HG02981 (cell line): ENCODE results near the gene TRH.
"Not testable (repeated sequence)": the region's sequence is repeated elsewhere in the genome, so short reads cannot be mapped to it uniquely, and the experiment has no call there.

Experiments used
- ATAC-seq: cut with Tn5 transposase; IDR thresholded peaks from one replicate; pipeline ENCODE4 v1.9.1; 2021; ENCODE audit warnings: mild to moderate bottlenecking, moderate library complexity; ENCODE audit not compliant: unreplicated experiment

Gene TRH

DNA sequence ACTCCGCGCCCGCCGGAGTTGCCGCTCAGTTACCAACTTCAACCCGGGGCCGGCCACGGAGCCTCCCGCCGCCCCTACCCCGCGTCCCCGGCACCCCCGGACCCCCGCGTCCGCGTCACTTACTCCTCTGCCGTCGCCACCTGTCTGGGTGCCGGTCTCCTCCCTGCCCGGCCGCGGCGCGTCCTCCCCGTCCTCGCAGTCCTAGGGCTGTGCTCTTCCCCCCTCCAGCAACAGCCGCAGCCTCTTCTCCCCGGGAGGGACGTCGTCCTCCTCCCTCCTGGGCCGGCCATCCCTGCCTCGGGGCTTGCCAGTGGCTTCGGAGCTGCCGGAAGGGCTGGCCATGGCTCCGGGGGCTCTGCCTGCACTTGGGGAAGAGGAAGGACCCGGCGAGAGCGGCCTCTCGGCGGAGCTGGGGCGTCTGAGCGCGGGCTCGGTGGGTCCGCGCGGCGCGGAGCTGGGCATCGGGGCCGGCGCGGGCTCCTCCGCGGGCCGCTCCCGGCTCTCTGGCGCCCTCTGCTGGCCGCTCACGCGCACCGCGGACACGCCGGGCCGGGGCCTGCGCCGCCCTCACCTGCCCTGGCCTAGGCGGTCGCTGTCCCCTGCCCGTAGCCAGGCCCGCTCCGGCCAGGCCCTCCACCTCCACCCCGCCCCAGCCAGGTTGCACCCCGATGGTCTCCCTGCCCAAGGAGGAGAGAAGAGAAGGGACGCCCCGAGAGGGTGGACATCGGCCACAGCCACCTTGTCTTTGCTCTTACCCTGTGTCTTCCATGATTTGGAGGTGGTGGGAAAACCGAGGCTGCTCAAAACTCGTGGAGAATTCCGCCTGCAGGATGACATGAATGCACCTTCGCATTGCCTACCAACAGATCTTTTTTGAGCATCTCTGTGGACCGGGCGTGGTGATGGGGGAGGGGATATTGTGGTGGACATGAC, 28.4 kb downstream of the TRH start:
- not testable (repeated sequence) for ATAC-seq

DNA sequence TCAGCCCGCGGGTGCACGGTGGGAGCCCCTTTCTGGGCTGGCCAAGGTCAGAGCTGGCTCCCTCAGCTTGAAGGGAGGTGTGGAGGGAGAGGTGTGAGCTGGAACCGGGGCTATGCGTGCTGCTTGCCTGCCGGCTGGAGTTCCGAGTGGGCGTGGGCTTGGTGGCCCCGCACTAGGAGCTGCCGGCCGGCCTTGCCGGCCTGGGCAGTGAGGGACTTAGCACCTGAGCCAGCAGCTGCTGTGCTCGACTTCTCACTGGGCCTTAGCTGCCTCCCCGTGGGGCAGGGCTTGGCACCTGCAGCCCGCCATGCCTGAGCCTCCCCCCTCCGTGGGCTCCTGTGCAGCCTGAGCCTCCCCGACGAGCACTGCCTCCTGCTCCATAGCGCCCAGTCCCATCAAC, 36.0 kb downstream of the TRH start:
- no peak for ATAC-seq

DNA sequence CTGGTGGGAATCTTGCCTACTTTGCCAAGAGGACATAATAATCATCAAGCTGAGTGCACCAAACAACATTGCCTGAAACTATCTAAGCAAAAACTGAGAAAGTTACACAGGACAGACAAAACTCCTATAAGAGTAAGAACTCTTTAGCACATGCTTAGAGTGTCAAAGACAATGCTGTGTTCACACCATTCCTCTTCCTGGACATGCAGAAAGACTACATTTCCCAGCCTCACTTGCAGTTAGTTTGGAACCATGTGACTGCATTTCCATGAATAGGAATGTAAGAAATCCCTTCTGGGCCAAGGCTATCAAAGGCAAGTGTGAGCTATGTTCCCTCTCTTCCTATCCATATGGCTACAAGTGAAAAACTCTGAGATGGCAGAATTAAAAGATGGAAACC, 37.6 kb downstream of the TRH start:
- not testable (repeated sequence) for ATAC-seq

DNA sequence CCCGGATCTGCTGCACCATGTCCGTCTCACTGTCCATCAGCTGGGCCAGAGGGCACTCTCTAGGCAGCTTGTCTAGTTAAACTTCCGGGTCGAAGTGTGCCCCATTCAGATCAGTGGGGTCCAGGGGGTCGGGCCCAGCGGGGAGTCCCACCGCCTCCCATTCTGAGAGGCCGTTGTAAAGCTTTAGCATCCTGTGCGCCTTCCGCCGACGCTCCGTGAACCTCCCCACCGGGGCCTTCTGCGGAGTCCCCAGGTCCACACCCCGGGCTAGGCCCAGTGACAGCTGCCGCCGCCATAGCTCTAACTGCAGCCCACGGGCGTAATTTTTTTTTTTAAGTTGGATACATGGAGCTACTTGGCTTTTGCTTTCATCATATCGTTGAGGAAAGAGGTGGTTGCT, 38.7 kb downstream of the TRH start:
- ATAC-seq, result not testable (repeated sequence)

DNA sequence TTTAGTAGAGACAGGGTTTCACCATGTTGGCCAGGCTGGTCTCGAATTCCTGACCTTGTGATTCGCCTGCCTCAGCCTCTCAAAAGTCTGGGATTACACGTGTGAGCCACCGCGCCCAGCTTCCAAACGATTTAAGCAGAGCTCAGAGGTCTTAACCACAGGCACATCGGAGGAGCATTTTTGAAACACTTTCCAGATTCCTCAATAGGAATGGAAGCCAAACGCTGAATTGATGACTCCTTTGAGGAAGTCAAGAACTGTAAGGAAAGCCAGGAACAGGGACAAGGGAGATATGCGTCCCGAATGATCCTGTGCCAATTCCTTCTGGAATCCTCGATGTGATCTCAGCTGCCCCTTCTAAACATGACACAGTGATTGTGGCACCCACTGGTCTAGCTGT, 40.0 kb downstream of the TRH start:
- no peak for ATAC-seq

DNA sequence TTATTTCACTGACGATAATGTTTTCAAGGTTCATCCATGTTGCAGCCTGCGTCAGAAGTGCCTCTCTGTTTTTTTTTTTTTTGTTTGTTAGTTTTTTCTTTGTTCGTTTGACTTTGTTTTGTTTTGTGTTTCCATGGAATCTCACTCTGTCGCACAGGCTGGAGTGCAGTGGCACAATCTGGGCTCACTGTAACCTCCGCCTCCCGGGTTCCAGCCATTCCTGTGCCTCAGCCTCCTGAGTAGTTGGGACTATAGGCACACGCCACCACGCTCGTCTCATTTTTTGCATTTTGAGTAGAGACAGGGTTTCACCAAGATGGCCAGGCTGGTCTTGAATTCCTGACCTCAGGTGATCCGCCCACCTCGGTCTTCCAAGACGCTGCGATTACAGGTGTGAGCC, 43.1 kb downstream of the TRH start:
- not testable (repeated sequence) for ATAC-seq

DNA sequence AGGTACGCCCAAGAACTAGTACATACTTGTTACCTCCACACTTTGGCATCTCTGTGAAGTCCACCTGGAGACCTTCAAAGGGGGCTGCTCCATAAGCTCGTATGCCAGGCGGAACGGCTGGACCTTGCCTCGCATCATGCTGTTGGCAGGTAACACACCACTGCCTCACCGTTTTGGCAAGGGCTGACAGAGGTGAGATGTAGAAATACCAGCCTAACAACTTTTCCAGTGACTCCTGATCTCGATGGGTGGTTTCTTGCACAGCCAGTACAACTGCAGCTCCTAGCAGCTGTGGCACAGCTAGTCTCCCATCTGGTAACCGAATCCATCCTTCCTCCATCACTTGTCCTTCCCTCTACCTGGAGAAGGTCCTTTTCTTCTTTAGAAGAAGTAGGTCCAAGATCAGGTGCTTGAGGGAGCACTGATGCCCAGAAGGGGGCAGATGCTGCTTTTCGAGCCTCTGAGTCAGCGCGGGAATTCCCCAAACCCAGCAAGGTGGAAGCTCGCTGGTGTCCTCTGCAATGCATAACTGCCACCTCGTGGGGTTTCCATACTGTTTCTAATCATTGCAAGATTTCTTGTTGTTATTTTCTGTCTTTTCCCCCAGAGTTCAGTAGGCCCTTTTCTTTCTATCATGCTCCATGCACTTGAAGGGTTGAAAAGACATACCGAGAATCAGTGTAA, 51.8 kb downstream of the TRH start:
- not testable (repeated sequence) for ATAC-seq

DNA sequence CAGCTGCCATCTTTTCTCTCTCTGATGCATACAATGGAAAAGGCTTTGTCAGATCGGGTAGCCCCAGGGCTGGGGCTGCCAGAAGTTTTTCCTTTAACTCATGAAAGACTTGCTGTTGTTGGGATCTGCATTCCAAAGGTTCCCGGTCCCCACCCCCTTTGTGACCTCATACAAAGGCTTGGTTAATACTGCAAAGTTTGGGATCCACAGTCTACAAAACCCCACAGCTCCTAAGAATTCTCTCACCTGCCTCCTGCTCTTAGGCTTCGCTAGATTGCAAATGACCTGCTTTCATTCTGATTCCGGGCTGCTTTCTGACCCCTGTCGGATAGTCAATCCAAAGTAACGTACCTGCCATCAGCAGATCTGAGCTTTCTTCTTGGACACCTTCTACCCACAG, 52.9 kb downstream of the TRH start:
- not testable (repeated sequence) for ATAC-seq
